Germinal center (tissue), 1 donor: ENCODE measurements around the gene CYP21A2.
"Not testable (repeated sequence)": the region's sequence is repeated elsewhere in the genome, so short reads cannot be mapped to it uniquely, and the experiment has no call there.

Experiments
- DNase-seq: peaks from one replicate; pipeline ENCODE4 v3.0.0; 2012; ENCODE audit warnings: mixed read lengths, low spot score

Gene CYP21A2

DNA sequence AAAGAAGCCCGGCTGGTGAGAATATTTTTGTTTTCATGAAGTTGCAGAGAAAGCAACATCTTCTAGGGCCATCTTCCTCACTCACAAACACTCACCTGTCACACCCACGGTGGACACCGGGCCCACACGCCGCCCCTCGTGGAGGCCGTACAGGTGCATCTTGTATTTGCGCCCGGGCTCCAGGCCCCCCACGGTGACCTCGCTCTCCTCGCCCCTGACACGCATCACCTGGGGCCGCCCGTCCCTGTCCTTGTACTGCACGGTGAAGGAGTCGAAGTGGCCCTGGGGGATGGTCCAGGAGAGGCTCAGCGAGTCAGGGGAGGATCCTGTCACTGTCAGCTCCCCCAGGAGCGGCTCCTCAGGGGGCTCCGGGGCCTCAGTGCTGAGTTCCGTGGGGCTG, 17.5 kb downstream of the CYP21A2 start:
- not testable (repeated sequence) for DNase-seq

- DNase-seq: no peak
Measured at GRCh38 chr6:32056254-32056653, 18.0 kb downstream of the CYP21A2 start.

DNA sequence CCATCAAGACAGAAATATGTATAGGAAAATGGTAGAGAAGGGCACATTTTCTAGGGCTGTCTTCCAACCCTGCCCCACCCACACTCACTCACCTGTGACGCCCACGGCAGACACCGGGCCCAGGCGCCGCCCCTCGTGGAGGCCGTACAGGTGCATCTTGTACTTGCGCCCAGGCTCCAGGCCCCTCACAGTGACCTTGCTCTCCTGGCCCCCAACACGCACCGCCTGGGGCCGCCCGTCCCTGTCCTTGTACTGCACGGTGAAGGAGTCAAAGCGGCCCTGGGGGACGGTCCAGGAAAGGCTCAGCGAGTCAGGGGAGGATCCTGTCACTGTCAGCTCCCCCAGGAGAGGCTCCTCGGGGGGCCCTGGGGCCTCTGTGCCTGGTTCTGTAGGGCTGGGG, 19.8 kb downstream of the CYP21A2 start:
- no peak for DNase-seq

- no peak for DNase-seq
Measured at GRCh38 chr6:32058511-32058963, 20.3 kb downstream of the CYP21A2 start.

- no peak for DNase-seq
Measured at GRCh38 chr6:32060966-32061655, 22.9 kb downstream of the CYP21A2 start.

DNA sequence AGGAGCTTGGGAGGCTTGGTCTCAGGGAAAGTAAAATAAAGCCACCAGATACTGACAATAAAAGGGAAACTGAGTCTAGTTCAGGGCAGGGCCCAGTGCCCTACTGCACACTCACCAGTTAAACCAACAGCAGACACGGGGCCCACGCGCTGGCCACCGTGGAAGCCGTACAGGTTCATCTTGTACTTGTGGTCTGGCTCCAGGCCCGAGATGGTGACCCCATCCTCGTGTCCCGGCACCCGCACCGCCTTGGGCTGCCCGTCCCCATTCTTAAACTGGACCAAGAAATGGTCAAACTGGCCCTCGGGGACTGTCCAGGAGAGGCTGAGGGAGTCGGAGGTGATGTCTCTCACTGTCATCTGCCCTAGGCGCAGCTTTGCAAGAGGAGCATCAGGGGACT, 26.5 kb downstream of the CYP21A2 start:
- no peak for DNase-seq

GRCh38 chr6:32067521-32067920, 29.3 kb downstream of the CYP21A2 start:
- not testable (repeated sequence) for DNase-seq

- DNase-seq: not testable (repeated sequence)
Measured at GRCh38 chr6:32068315-32068714, 30.1 kb downstream of the CYP21A2 start.

GRCh38 chr6:32068867-32069266, 30.7 kb downstream of the CYP21A2 start:
- DNase-seq: no peak

- no peak for DNase-seq
Measured at GRCh38 chr6:32069460-32069859, 31.2 kb downstream of the CYP21A2 start.

GRCh38 chr6:32069878-32070515, 31.8 kb downstream of the CYP21A2 start:
- DNase-seq: no peak

DNA sequence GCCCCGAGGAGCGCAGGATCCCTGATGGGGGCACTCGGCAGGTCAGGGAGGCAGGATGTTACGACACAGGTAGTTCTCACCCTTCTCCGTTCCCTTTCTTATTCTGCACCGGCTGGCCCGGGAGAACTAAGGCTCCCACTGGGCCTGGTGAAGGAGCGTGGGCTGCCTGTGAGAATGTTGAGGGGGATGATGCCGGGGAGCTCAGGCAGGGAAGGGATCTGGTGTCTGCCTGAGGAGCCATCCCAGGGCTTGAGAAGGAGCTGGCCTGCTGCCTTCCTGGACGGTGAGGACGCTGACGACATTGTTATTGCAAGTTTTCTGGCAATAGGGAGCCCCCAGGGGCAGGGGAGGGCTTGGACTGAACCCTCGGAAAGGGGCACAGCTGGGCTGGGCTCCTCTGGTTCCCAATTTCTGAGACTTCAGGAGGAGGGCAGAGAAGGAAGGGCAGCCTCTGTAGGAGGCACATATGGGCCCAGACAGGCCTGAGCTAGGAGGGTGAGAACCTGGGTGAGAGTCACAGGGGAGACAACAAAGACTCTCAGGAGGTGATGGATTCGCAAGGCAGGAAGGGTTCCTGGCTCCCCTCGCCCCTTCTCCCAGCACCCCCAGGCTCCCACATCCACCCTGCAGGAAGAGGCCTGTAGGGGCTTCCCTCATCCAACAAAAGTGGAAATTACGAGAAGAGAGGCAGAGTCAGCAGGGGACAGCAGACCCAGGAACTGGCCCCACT, 32.8 kb downstream of the CYP21A2 start:
- DNase-seq: no peak

- no peak for DNase-seq
Measured at GRCh38 chr6:32073101-32073500, 34.9 kb downstream of the CYP21A2 start.

- DNase-seq: no peak
Measured at GRCh38 chr6:32073613-32074012, 35.4 kb downstream of the CYP21A2 start.

DNA sequence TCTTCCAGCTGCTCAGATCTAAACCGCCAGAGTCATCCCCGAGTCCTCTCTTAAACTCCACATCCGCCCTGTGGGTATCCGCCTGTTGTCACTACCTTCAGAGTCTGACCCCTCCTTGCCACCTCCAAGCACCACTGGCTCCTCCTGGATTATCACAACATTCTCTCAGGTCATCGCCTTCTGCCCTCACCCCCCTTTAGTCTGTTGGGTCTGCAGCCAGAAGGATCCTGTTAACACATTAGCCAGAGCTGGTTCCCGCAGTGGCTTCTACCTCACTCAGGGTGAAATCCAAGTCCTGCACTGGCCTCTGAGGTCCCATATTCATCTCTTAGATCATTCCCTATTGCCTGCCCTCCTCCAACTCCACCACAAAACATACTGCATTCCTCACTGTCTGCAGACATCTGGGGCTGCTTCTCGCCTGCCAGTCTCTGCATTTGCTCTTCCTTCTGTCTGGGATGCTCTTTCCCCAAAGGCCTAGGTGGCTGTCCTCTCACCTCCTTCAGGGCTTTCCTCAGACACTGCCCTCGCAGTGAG, 36.8 kb downstream of the CYP21A2 start:
- DNase-seq: no peak

DNA sequence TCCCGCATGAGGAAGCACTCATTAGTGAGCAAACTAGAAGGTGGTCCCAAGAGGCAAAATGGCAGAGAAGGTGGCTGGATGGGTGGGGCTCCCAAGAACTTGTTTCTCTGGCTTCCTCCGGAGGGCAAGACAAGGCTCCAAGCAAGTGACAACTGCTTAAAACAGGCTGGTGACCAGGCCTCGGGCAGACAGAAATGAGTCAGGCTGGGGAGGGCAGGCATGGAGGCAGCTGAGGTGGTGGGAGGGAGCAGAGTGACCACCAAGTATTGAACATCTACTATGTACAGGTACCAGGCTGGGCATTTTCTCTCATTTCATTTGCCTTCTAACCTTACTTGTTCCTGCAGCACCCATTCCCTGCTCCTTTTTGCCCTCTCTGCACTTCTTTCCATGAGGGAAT, 37.6 kb downstream of the CYP21A2 start:
- no peak for DNase-seq

DNA sequence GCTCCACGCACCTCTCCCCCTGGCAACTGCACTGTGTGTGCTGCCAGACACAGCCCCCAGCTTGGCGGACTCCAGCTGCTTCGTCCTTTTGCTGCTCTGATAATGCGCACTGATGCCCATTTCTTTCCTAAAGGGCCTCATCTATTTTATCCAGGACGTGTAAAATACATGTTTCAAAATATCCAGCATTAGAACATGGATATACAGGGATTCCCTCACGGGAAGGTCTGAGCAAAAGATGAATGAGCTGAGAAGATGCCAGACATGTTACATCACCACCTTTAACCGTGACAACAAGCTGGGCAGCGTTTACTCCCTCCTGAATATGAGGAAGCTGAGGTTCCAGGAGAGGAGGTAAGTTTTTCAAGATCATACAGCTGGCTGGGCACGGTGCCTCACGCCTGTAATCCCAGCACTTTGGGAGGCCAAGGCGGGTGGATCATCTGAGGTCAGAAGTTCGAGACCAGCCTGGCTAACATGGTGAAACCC, 38.1 kb downstream of the CYP21A2 start:
- no peak for DNase-seq

GRCh38 chr6:32079566-32080290, 41.5 kb downstream of the CYP21A2 start:
- DNase-seq: no peak

- no peak for DNase-seq
Measured at GRCh38 chr6:32081168-32081990, 43.2 kb downstream of the CYP21A2 start.

DNA sequence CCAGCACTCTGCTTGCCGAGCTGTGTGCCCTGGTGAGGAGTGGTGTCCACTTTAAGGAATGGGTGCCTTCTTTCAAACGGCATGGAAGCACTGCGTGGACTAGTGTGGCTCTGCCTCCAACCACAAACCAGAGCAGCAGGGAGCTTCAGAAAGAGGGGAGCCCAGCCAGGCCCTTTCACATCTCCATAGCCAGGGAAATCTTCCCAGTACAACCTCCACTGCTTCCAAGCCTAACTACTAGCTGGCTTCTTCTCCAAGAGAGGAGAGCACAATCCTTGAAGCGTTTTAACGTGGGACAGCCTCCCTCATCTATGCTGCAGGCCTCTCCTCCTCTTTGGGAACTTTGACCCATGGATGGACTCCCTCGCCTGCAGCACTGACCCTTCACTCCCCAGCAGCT, 44.3 kb downstream of the CYP21A2 start:
- no peak for DNase-seq

GRCh38 chr6:32082935-32083334, 44.7 kb downstream of the CYP21A2 start:
- DNase-seq: no peak
